Renal cortex interstitium (tissue), 11 donors: ENCODE measurements around the gene SPAG5. TPM values are rescaled to one million over a fixed set of nuclear protein-coding genes. Genes with fewer than 3 reads are reported as not detected.

Experiments
- DNase-seq, 11 donors: peaks; one replicate each; pipeline ENCODE4 v3.0.0-alpha.2; 2013; ENCODE audit warnings: low read depth in 9 of 11, low spot score in 4 of 11; ENCODE audit errors: extremely low read depth in 1 of 11
- polyA plus RNA-seq, 3 donors: library from polyadenylated mRNA; unstranded; fragments of 120-200 nt; gene quantifications; one replicate each; pipeline ENCODE4 v1.2.1, GENCODE V29; 2013; ENCODE audit not compliant: insufficient read length in 3 of 3

SPAG5 gene
- polyA plus RNA-seq, 3 donors = 54.1 to 70.3 (median 68.1) TPM

- no peak for DNase-seq
Measured at GRCh38 chr17:28550858-28551257, 48.0 kb downstream of the SPAG5 start.

GRCh38 chr17:28549236-28550132 is 49.3 kb downstream of the SPAG5 start:
- DNase-seq = no peak

GRCh38 chr17:28548417-28549130 is 50.3 kb downstream of the SPAG5 start:
- DNase-seq = no peak

GRCh38 chr17:28547623-28548416 is 51.0 kb downstream of the SPAG5 start:
- peak in 3 of 11 donors; percentile 44 to 62 (median 52) for DNase-seq

GRCh38 chr17:28547096-28547622 is 51.7 kb downstream of the SPAG5 start:
- no peak for DNase-seq

GRCh38 chr17:28545787-28546415 is 52.9 kb downstream of the SPAG5 start:
- no peak for DNase-seq

- no peak for DNase-seq
Measured at GRCh38 chr17:28545141-28545503, 53.7 kb downstream of the SPAG5 start.

GRCh38 chr17:28544402-28545140 is 54.3 kb downstream of the SPAG5 start:
- DNase-seq = no peak

- no peak for DNase-seq
Measured at GRCh38 chr17:28541439-28541838, 57.4 kb downstream of the SPAG5 start.

GRCh38 chr17:28540231-28540630 is 58.6 kb downstream of the SPAG5 start:
- DNase-seq = no peak

GRCh38 chr17:28538296-28538895 is 60.4 kb downstream of the SPAG5 start:
- DNase-seq = no peak

- DNase-seq = no peak
Measured at GRCh38 chr17:28537219-28537610, 61.6 kb downstream of the SPAG5 start.

GRCh38 chr17:28536532-28537218 is 62.1 kb downstream of the SPAG5 start:
- DNase-seq = no peak

GRCh38 chr17:28534740-28535375 is 64.0 kb downstream of the SPAG5 start:
- DNase-seq = no peak

GRCh38 chr17:28533091-28533807 is 65.6 kb downstream of the SPAG5 start:
- no peak for DNase-seq
